Right ventricle myocardium inferior (tissue), 1 donor: ENCODE data around the gene CCDC187. TPM values are rescaled to one million over a fixed set of nuclear protein-coding genes. Genes with fewer than 3 reads are reported as not detected.

Source experiments
- ATAC-seq: fragments of 200-7000 bp; cut with Tn5 transposase; one replicate; pipeline ENCODE4 v1.9.1; 2020; ENCODE audit warnings: mild to moderate bottlenecking, moderate library complexity
- DNase-seq: peaks from one replicate; pipeline ENCODE4 v3.0.0; 2021; ENCODE audit errors: missing footprints
- intact Hi-C: fragments of 100-400 bp; cut with DNase I; formaldehyde crosslinking; loops from one replicate; pipeline ENCODE4 v1.11.0; 2022
- total RNA-seq: library from RNA; stranded (reverse); fragmentation: NEBNext Ultra II Directional; extraction: Animal tissue kit (Norgen Biotek cat#: 25700); gene quantifications from one replicate; pipeline ENCODE4 v1.2.1, GENCODE V29; 2021
- donor health status: DM: no; HTN: yes; CAD: no; lungs with severe emphysema.

Gene CCDC187
- total RNA-seq, 1 donor from 2014 or later = not detected

DNA sequence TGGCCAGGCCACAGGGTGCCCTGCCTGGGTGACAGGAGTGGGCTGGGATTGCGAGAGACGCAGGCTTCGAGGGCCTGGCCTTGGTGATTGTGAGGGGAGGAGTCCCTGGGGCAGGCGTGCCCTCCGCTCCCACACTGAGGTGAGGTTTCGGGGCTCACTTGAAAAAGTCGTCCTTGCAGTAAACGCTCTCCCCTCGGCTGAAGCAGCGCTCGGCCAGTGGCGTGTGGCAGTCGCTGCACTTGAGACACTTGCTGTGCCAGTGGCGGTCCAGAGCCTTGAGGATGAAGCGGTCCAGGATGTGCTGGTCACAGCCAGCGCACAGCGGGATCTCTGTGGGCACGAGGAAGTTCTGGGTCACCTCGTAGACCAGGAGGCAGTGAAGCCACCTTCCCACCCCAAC, 103.5 kb downstream of the CCDC187 start:
- peak; percentile 37 for DNase-seq
- no peak for ATAC-seq
- intact Hi-C loops = no loop called here

Other genes with a start within 250 kb of the CCDC187 start
- 37.0 TPM for gene NACC2, start 208.8 kb downstream of the CCDC187 start, total RNA-seq
- gene TMEM250, start 185.2 kb downstream of the CCDC187 start, total RNA-seq = 18.7 TPM
- not detected for gene LHX3, start 99.0 kb downstream of the CCDC187 start, total RNA-seq
- gene QSOX2, start 58.3 kb downstream of the CCDC187 start, total RNA-seq = 8.3 TPM
- 48.6 TPM for gene GPSM1, start 23.4 kb upstream of the CCDC187 start, total RNA-seq
- gene DNLZ, start 59.6 kb upstream of the CCDC187 start, total RNA-seq = 40.6 TPM
- gene CARD9, start 69.6 kb upstream of the CCDC187 start, total RNA-seq = 1.4 TPM
- gene SNAPC4, start 96.1 kb upstream of the CCDC187 start, total RNA-seq = 4.0 TPM
- gene ENTR1, start 106.5 kb upstream of the CCDC187 start, total RNA-seq = 23.7 TPM
- 71.8 TPM for gene PMPCA, start 106.6 kb upstream of the CCDC187 start, total RNA-seq
- 10.8 TPM for gene INPP5E, start 135.8 kb upstream of the CCDC187 start, total RNA-seq
- 22.3 TPM for gene SEC16A, start 178.9 kb upstream of the CCDC187 start, total RNA-seq
- gene NOTCH1, start 242.0 kb upstream of the CCDC187 start, total RNA-seq = 18.7 TPM